SKM-1 (cell line): ENCODE results near the gene RIGI.
"Not testable (repeated sequence)": the region's sequence is repeated elsewhere in the genome, so short reads cannot be mapped to it uniquely, and the experiment has no call there.

ENCODE experiments used
- DNase-seq: peaks from one replicate; lab custom pipeline; 2025; ENCODE audit not compliant: unreplicated experiment; lab: John Stamatoyannopoulos, UW

RIGI gene

DNA sequence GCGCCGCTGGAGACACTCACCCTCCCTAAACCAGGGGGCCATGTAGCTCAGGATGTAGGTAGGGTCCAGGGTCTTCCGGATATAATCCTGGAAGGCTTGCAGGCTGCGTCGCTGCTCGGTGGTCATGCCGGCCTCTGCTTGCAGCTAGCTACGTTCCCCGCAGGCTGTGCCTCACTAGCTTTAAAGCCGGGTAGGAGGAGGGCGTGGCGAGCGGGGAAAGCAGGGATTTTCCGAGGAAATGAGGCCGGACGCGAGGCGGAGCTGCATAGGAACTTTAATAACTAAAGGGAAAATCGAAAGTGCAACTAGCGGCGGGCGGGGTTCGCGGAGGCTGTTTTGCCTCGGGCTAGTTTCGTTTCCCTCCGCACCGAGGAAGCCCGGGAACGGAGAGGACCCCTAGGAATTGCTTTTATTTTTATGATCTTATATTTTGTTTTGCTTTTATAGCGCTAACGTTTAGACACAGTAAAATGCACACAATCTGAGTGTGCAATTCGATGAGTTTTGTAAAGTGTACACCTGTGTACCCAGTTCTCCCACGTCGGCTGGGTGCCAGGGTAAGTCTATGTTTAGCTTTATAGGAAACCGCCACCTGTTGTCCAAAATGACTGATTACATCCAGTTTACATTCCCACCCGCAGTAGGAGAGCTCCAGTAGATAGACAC, at the start of gene RIGI:
TSS of gene RIGI (minus strand) at position 156 of the 666 bp plus-strand sequence. CDS start at position 126, 30 bp downstream.
- peak; percentile 63 for DNase-seq

DNA sequence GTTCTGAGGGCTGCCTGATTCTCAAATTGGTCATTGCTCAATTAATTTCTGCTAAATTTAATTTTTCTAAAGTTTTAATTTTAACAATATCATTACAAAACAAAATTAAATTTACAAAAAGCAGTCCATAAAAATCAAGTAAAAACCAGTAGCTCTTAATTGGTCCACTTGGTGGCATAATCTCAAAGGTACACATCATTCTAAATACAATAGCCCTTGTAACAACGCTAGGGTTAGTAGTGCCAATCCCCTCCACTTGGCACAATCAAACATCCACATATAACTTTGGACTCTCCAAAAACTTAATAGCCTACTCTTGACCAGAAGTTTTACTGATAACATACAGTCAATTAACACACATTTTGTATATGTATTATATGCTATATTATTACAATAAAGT, 48.9 kb upstream of the RIGI start:
- DNase-seq, result no peak

DNA sequence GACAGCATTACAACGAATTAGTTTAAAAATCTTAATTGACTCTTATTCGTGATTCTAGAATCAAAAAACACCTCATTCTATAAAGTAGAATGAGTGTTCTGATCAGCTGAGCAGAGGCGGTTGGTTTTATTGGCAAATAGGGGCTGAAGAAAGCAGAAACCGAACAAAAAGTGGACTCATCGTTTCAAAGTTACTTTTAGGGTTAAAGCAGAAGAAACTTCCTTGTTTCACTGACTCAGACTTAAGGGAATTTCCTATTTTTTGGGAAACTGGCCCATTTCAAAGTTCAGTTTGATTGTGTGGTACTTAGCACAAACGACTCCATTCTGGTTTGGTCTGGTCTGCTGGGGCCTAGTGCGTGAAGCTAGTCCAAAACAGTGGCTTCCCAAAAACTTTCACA, 47.8 kb upstream of the RIGI start:
- DNase-seq, result no peak

DNA sequence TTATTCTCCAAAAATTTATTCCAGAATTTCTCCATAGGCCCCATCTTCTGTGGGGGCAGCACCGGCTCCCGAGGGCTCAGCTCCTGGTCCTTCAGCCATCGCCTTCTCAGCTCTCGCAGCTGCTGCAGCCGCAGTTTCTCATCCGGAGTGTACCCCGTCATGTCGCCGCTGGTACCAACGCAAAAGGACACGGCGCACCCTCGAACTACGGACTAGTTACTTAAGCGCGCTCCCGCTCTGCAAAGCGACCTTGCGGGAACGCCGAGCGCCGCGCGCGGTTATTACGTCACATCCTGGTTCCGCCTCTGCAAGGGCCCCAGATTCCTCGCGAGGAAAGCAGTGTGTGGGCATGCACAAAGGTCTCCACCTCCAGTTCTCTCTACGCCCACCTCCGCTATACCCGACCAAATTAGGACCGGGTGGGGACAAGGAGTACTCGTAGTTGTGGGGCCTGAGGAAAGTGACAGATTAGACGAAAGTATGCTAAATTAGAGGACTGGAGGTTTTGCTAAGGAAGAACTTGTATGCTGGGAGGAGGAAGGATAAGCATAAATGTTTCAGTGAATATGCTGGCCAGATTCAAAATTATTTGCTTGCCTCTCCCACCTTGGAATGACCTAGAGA, 47.0 kb upstream of the RIGI start, which contains the start of gene NDUFB6:
TSS of gene NDUFB6 (minus strand) at position 260 of the 624 bp plus-strand sequence. CDS start at position 161, 99 bp downstream.
- DNase-seq, result peak; percentile 85

DNA sequence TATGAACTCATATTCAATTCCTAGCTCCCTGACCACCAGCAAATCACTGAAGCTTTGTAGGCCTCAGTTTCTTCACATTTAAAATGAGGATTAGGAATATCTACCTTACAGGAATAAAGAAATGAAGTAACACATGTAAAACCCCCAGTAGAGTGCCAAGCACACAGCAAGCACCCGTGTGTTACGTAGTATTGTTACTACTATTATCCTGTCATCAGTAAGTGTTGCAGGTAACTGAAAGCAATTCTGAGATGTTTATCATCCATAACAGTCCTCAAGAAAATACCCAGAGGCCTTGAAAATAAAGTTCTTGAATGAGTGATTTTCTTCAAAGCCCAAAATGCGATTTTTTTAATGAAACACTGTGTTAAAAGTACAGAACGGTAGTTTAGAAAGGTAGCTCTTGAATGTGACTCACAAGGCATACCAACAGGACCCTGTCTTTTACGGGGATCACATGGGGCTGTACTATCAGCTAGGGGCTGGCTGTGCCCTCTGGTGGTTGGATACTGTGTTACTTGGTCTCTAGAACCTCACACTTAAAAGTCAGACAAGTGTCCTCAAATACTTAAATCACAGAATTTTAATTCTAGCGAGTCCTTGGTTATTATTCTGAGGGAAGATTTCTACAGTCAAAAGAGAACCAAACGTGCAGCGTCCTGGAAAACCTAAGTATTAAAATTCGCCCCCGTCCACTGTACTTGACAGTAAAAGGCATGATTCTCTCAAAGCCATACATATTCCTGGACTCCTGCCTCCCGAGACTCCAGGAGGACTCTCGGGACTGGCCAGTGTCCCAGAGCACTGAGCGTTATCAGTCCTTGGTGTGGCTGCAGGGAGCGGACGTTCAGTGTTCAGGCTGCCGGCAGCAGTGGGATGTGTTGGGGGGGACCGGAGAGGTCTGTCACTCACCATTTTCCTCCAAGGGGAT, 46.2 kb upstream of the RIGI start:
- DNase-seq, result peak; percentile 59

DNA sequence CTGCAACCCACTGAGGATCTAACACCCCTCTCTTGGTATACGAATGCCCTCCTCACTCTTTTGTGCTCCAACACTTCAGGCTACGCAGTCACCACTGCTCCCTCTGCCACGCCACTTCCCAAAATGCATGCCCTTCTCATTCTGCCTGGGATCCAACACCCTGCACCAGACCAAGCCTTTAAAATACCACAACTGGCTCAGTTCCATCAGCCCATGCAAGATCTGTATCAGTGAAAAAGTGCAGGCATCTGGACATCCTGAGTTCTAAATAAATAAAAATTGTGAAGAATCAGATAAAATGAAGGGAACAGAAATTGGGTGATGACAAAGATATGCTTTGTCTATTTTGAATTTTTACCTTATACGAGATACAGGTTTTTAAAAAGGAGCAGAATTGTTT, 44.3 kb upstream of the RIGI start:
- DNase-seq, result no peak

DNA sequence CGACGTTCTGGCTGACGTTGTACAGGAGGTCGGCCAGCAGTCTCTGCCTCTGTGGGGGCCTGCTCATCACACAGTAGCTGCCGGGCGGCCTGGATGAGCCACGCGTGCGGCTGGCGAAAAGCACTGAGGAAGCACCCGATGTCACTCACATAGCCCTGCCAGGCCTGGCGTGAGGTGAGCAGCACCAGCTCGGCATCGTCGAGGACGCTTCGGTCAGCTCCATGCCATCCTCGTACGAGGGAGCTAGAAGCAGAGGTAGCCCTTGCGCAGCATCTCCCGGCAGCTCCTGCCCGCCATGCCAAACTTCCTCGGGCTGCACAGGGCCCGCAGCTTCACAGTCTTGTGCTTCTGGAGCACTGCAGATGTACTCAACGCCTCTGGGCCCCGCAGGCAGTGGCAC, 40.8 kb upstream of the RIGI start:
- no peak for DNase-seq

DNA sequence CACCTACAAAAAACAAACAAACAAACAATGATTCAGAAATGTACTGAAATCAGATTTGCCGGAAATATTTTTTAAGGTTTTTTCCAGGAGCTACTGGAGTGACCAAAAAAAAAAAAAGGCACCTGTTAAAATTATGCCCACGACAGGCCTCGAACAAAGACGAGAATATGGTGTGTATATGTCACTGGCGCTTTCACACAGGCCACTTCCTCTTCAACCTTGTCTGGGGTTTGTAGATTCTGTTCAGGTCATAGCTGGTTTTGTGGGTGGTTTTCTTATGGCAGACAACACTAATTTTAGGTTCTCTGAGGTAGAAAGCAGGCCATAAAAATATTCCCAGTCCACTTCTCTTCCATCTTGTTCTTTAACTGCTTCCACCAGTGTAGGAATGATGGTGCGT, 40.0 kb upstream of the RIGI start:
- DNase-seq, result no peak

DNA sequence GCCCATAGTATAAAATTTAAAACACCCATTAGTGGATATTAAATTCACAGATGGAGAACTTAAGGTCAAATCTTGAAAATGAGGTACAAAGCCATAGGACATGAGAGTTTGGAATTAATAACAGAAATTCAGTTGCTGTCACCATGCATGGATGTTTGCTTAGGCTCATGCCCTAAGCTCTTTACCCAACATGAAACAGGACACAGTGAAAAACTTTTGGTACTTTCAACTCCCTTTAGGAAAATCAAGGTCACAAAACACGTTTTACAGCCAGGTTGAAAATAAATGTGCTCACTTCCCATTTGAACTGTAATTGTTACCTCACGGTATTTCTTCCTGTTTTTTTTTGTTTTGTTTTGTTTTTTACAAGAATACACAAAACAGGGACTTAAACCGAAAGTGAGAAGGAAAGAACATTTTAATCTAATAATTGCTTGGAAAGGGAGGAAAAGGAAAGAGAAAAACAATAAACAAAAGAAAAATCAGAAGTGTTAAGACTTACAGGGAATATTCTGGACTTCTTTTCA, 32.5 kb upstream of the RIGI start:
- no peak for DNase-seq

DNA sequence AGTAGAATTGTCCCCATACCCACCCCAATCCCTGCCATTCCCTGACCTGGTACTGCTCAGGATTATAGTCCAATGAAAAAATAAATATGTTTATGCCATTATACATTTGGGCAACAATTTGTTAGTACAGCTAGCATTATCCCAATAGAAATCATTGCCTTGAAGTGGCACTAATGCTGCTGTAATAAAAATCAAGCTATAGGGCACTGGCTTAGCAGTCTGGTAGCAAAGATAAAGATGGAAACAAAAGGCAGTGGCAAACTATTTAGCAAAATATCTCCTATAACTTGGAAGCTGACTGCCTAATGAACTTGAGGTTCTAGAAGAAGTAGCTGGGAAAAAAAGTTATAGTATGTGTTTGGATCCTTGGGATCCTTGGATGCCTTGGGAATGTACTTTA, 28.6 kb upstream of the RIGI start:
- no peak for DNase-seq

DNA sequence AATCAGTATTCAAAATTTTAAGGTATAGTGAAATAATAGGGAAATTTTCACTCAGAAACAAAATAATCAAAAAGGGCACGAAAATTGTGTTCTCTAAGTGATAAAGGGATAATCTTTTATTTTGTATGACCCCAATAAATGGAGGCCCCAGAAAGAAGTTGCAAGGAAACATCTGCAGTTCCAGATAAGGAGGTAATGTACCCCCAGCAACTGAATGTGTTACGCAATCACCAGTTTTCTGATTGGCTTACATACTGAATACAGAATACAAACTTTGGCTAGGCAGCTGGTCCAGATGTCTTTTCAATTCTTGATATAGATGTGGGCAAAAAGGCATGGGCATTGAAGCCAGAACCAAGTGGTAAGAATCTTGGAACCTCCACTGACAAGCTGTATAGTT, 28.1 kb upstream of the RIGI start:
- no peak for DNase-seq

DNA sequence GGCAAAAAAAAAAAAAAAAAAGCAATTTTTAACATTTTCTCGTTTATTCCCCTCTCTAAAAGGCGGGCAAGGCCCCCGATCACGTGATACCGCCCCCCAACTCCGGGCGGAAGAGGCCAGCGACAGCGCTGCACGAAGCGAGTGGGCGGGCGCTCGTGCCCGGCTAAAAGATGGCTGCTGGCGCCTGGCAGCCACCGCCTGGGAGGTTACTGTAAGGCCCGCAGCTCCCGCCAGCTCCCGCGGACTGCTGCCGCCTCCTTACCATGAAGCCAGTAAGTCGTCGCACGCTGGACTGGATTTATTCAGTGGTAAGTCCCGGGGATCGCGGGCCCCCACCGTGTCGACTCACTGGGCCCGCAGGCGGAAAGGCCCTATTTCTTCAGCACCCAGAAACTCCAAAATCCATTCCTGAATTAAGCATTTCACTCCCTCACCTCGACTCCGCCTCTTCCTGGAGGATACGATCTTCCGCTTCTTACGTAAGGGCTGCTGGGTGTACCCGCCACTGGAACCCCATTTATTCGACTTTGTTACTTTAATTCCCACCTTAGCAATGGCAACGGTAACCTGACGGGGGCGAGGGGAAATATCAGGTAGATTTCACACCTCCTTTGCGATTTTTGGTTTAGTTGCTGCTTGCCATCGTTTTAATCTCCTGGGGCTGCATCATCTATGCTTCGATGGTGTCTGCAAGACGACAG, 26.3 kb upstream of the RIGI start, which contains the start of the genes SMIM27 and TOPORS:
TSS of gene SMIM27 (plus strand) at position 156 of the 701 bp plus-strand sequence. CDS start at position 264, 108 bp downstream.
TSS of gene TOPORS (minus strand) at position 415 of the 701 bp plus-strand sequence. CDS start at position 265, 150 bp downstream.
- DNase-seq, result peak; percentile 71

DNA sequence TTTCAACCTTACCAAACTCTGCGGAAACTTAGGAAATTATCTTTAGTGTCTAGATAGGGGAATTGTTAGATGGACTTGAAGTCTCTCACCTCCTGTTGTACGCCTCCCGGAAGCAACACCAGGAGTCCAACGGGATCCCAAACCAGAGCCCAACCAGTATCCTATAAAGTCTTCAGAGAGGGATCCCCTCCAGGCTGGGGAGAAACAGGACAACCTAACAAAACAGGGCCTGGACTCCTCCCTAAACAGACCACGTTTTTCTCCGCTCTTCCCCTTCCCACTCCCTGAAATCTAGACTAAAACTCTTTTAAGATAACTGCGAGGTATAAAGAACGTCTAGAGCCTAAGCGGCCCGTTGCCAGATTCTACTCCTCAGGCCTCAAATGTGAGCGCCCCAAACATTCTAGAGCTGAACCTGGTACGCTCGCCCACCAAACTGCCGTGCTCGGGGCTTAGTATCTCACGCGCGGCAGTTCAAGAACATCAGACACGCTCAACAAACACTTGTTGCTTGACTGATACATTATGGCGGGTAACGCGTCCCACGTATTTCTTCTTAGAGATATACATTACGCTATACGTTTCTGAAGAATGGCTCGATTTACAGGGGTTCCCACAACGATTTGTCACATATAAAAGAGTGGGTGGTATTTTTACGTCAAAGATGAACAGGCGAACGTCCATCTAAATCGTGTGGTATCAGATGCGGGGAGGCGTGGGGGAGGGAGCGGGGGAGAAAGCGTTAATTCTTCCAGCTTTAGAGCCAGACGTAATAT, 25.5 kb upstream of the RIGI start:
- DNase-seq, result no peak

DNA sequence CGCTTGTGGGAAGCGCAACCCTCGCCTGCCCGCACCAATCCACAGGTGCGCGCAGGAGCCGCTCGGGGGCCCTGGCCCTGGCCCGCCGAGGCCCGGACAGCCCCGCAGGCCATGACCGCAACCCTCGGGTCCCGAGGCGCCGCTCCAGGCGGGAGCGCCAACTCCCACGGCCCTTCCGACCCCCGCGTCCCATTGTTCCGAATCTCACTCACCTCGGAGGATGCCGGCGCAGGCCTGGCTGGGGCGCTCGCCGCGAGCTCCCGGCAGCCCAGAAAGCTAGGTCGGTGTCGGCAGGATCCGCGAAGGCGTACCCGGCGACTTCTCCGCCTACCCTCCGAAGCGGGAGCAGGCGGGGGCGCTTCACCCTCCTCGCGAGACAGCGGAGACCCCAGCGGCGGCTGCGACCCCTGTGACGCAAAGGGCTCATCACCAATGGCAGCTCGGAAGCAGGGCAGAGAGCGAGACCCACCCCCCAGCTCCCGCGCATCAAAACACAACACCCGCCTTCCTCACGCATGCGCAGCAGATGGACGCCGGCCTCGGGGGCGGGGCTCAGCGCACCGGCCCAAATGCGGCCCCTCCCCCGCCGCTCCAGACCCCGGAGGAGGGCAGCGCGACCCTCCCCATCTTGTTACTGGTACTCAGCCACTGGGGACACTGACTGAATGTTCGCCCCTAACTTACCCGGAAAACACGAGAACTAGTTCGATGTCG, 24.7 kb upstream of the RIGI start:
- peak; percentile 65 for DNase-seq

DNA sequence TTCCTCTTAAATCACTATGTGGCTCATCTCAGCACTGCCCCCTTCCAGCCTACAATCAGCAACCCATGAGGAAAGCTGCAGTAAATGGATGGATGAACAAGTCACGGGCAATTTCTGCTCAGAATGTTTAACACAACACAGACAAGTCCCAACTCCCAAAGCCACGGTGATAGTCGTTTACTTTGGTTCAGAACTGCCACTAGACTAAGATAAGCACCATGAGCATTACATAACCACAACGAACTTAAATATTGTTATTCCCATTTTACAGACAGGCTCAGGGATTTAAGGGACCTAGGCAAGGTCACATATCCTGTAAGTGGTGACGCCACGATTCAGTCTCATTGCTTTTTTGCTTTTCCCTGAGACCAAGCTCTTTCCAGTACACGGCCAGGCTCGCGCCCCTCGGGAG, 24.2 kb upstream of the RIGI start:
- no peak for DNase-seq

DNA sequence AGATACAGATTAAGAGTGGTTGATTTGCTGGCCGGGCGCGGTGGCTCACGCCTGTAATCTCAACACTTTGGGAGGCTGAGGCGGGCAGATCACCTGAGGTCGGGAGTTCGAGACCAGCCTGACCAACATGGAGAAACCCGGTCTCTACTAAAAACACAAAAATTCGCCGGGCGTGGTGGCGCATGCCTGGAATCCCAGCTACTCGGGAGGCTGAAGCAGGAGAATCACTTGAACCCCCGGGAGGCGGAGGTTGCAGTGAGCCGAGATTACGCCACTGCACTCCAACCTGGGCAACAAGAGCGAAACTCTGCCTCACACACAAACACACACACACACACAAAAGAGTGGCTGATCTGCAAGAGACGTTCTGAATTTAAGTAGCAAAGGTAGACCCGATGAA, 22.2 kb upstream of the RIGI start:
- not testable (repeated sequence) for DNase-seq

DNA sequence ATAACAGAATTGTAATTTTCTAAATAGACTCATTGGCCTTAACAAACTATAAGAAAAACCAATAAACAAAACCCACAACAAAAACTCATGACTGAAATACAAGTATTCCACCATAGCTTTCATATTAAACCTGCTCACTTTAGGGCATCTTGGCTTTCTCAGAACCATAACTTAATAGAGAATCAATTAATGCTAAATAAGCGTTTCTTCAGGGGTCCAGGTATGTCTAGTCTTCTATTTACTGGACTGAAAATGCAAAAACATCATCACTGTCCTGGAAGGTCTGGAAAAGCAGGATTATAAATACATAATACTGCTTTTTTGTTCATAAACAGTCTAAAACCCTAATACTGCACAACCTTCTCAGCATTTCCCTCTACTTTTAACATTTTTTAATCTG, 19.9 kb upstream of the RIGI start:
- no peak for DNase-seq

DNA sequence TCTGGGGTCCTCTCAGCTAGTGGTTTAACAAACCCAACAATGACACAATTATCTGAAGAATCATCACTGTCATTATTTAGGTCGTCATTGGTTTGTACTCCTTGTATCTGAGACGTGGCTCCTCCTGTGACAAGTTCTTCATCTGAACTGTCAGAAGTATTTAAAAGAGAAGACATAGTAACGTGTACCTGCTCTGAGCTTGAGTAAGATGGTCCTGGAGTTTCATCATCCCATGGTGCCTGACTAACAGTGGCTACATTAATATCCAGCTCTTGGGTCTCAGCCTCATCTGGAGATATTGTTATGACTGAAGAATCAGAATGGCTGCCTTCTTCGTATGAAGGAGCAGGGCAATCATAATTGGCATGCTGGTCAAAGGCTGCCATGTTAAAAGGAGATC, 17.1 kb upstream of the RIGI start:
- DNase-seq, result no peak

DNA sequence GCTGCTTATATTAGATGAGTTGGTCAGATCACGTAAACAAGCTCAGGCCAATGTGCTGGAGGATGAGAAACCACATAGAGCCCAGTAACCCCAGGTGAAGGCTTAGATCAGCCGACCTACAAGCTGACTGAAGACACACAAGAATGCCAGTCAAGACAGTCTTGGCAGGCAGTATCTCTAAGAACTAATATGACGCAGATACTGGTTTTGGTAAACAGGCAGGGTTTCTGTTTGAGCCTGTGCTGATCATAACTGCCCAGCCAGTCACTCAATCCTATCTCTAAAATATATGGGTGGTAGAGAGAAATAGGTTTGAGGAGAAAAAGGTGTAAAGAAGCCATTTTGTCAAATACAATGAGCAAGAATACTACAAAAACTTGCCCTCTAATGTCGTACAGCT, 7.8 kb upstream of the RIGI start:
- no peak for DNase-seq
